ENCODE measurements around the gene CCDC157. TPM values are rescaled to one million over a fixed set of nuclear protein-coding genes. Genes with fewer than 3 reads are reported as not detected.

Gene CCDC157
- total and polyA plus RNA-seq, 9 of the 15 experiments (the other 6 are each of a cell fraction or from before 2014, with no cell fraction given): 0.04 to 1.3 (median 0.68) TPM

DNA sequence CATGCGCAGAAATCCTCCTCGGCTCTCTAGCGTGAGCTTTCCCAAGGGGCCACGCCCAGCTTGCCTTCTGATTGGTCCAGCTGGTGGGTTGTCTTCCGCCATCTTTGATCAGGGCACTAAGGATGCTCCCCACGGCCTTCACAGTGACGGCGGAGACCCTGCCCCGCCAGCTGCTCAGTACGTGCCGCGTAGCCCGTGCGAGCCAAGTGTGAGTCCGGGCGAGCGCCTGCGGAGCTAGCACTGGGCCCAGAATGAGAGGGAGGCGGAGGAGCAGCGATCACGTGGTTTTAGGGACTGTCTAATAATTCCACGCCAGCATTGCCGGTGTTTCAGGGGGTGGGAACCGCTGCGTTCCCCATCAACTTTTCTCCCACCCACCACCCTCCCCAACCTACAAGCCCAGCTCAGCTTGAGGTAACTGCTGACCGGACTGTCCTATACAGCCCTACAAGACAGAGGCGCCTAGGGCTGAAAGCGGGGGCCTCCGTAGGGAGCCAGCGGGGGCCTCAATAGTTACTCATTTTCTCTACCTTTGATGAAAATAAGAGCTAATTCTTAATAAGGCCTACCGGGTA, 67.2 kb downstream of the CCDC157 start (continued):
- no peak for TF ChIP-seq HEY1 (CRISPR knock-in tag; IDR thresholded peaks at IDR 0.05; ENCODE audit: borderline replicate concordance)
- TF ChIP-seq MBD2 (IDR thresholded peaks at IDR 0.05; ENCODE audit: borderline replicate concordance, low read depth): peak; percentile 85; the same call in 1 of the 2 replicates
- TF ChIP-seq TBP (optimal IDR thresholded peaks at IDR 0.05; ENCODE audit: low read depth, low read length): peak; percentile 69
- TF ChIP-seq ZBTB7A (IDR thresholded peaks at IDR 0.05; ENCODE audit: borderline replicate concordance, control insufficient read depth, low read depth, low read length): peak; percentile 91
- TF ChIP-seq HDAC1 (IDR thresholded peaks at IDR 0.05): peak in 1 of 2 experiments; percentile 41; a peak in 1 of 4 replicates
- no peak for TF ChIP-seq ZNF282 (CRISPR knock-in tag; IDR thresholded peaks at IDR 0.05)
- 0 out of 2 replicates have a peak, but pooled peaks have one; percentile 18 for TF ChIP-seq PML (IDR thresholded peaks at IDR 0.05; ENCODE audit: low read length)
- peak; percentile 78 for TF ChIP-seq CBFA2T2 (conservative IDR thresholded peaks at IDR 0.05)
- peak in 1 of 2 experiments; percentile 57; a peak in 2 of 4 replicates for TF ChIP-seq FOXK2 (conservative IDR thresholded peaks at IDR 0.05 in 1 of 2, IDR thresholded peaks at IDR 0.05 in 1 of 2; ENCODE audit: low read depth in 2 of 2)
- TF ChIP-seq, protein P1, sequence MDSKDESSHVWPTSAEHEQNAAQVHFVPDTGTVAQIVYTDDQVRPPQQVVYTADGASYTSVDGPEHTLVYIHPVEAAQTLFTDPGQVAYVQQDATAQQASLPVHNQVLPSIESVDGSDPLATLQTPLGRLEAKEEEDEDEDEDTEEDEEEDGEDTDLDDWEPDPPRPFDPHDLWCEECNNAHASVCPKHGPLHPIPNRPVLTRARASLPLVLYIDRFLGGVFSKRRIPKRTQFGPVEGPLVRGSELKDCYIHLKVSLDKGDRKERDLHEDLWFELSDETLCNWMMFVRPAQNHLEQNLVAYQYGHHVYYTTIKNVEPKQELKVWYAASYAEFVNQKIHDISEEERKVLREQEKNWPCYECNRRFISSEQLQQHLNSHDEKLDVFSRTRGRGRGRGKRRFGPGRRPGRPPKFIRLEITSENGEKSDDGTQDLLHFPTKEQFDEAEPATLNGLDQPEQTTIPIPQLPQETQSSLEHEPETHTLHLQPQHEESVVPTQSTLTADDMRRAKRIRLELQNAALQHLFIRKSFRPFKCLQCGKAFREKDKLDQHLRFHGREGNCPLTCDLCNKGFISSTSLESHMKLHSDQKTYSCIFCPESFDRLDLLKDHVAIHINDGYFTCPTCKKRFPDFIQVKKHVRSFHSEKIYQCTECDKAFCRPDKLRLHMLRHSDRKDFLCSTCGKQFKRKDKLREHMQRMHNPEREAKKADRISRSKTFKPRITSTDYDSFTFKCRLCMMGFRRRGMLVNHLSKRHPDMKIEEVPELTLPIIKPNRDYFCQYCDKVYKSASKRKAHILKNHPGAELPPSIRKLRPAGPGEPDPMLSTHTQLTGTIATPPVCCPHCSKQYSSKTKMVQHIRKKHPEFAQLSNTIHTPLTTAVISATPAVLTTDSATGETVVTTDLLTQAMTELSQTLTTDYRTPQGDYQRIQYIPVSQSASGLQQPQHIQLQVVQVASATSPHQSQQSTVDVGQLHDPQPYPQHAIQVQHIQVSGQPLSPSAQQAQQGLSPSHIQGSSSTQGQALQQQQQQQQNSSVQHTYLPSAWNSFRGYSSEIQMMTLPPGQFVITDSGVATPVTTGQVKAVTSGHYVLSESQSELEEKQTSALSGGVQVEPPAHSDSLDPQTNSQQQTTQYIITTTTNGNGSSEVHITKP (IDR thresholded peaks at IDR 0.05; ENCODE audit: partially characterized antibody): peak; percentile 20
- TF ChIP-seq ESRRA (IDR thresholded peaks at IDR 0.05; ENCODE audit: borderline replicate concordance, low read depth): peak; percentile 28; the same call in 1 of the 2 replicates
- TF ChIP-seq KHSRP (IDR thresholded peaks at IDR 0.05): no peak
- TF ChIP-seq XRCC5 (IDR thresholded peaks at IDR 0.05; ENCODE audit: low read depth, low read length): no peak; the same call in 1 of the 2 replicates
- TF ChIP-seq, protein P2, sequence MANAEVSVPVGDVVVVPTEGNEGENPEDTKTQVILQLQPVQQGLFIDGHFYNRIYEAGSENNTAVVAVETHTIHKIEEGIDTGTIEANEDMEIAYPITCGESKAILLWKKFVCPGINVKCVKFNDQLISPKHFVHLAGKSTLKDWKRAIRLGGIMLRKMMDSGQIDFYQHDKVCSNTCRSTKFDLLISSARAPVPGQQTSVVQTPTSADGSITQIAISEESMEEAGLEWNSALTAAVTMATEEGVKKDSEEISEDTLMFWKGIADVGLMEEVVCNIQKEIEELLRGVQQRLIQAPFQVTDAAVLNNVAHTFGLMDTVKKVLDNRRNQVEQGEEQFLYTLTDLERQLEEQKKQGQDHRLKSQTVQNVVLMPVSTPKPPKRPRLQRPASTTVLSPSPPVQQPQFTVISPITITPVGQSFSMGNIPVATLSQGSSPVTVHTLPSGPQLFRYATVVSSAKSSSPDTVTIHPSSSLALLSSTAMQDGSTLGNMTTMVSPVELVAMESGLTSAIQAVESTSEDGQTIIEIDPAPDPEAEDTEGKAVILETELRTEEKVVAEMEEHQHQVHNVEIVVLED (CRISPR knock-in tag; IDR thresholded peaks at IDR 0.05): peak; percentile 93
- TF ChIP-seq CXXC5 (CRISPR knock-in tag; IDR thresholded peaks at IDR 0.05): peak; percentile 93
- peak; percentile 82 for TF ChIP-seq L3MBTL2 (IDR thresholded peaks at IDR 0.05)
